GM19395 (cell line): Measurements from ENCODE around the gene GOLGA1.
"Not testable (repeated sequence)": the region's sequence is repeated elsewhere in the genome, so short reads cannot be mapped to it uniquely, and the experiment has no call there.

Experiments used
- ATAC-seq: cut with Tn5 transposase; IDR thresholded peaks from one replicate; pipeline ENCODE4 v1.9.1; 2021; ENCODE audit warnings: mild to moderate bottlenecking, moderate library complexity; ENCODE audit not compliant: unreplicated experiment

The GOLGA1 gene

GRCh38 chr9:124839612-124840299 is 101.1 kb downstream of the GOLGA1 start:
- no peak for ATAC-seq

GRCh38 chr9:124838567-124839275 is 102.2 kb downstream of the GOLGA1 start:
- ATAC-seq = not testable (repeated sequence)

- not testable (repeated sequence) for ATAC-seq
These were observed 102.8 kb downstream of the GOLGA1 start for GRCh38 chr9:124838132-124838531.

GRCh38 chr9:124835026-124835557 is 105.8 kb downstream of the GOLGA1 start:
- no peak for ATAC-seq

GRCh38 chr9:124834591-124834990 is 106.3 kb downstream of the GOLGA1 start:
- ATAC-seq = no peak

- no peak for ATAC-seq
These were observed 109.1 kb downstream of the GOLGA1 start for GRCh38 chr9:124831642-124832364.

- no peak for ATAC-seq
These were observed 110.3 kb downstream of the GOLGA1 start for GRCh38 chr9:124830593-124830992.

GRCh38 chr9:124829334-124829669 is 111.6 kb downstream of the GOLGA1 start:
- no peak for ATAC-seq

- no peak for ATAC-seq
These were observed 112.2 kb downstream of the GOLGA1 start for GRCh38 chr9:124828489-124829333.
